22Rv1 (cell line): Measurements from ENCODE around the gene TAPBP.
"Not testable (repeated sequence)": the region's sequence is repeated elsewhere in the genome, so short reads cannot be mapped to it uniquely, and the experiment has no call there.

ENCODE experiments used
- H3K27ac ChIP-seq: fragments of 450-650 bp; 2 replicates; pipeline ENCODE4 v1.5.1; 2017
- ZFX ChIP-seq: fragments of 450-650 bp; IDR thresholded peaks from 2 replicates; pipeline ENCODE4 v1.6.1; 2017; ENCODE audit warnings: antibody characterized with exemption, borderline replicate concordance
- TF ChIP-seq, protein P1 (sequence below): fragments of 450-650 bp; IDR thresholded peaks from 2 replicates; pipeline ENCODE4 v1.5.1; 2017; ENCODE audit warnings: mild to moderate bottlenecking

Gene TAPBP

DNA sequence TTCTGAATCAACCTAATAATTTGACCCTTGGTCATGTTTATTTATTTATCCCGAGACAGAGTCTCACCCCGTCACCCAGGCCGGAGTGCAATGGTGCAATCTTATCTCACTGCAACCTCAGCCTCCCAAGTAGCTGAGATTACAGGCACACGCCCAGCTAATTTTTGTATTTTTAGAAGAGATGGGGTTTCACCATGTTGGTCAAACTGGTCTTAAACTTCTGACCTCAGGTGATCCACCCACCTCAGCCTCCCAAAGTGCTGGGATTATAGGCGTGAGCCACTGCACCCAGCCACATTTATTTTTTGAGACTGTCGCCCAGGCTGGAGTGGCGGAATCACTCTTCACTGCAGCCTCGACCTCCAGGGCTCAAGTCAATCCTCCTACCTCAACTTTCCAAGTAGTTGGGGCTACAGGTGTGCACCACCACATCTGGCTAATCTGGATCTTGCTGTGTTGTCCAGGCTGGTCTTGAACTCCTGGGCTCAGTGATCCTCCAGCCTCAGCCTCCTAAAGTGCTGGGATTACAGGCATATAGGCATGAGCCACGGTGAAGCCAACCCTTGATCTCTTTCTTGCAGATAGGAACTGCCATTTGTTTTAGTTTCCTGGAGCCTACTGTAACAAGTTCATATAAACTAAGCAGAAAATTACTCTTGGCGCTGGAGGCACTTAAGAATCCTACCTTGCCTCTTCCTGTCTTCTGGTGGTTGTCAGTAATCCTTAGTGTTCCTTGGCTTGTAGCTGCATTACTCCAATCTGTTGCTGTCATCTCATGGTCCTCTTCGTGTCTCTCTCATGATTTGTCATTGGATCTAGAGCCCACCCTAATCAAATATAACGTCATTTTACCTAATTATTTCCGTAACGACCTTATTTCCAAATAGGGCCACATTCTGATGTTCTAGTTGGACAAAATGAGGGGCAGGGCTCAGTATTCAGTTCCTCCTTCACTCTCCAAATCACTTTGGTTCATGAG, 39.7 kb downstream of the TAPBP start:
- H3K27ac ChIP-seq, result peak overlapping the region; percentile 93

DNA sequence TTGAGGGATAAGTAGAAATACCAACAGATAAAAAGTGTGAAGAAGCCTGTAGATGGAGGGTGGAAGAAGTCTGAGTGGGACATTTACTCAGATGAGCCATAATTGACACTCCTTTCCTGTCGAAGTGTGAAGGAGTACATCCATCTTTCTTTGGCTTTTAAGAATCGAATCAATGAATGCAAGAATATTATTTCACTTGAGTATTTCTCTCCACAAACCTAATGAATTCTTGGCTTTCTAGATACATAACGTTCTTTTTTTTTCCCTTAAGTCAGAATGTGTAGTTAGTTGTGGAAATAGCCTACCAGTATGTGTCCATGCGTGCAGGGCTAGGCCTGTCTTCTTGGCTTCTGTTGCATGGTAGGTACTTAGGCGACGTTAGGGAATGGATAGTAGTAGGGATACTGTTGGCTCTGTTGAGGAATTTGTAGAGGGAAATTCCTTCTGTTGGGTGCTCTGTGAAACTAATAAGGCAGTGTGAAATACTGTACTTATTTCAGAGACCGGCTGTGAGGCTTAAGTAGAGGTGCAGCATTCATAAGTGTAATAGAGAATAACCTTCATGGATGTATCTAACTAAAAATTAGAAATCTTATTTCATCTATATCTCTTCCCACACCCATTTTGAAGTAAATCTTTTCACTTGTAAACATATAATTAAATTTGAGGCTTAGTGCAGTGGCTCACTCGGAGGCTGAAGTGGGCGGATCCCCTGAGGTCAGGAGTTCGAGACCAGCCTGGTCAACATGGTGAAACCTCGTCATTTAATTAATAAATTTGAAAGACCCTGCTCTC, 40.6 kb downstream of the TAPBP start:
- no peak for TF ChIP-seq ZFX
- TF ChIP-seq, protein P1, sequence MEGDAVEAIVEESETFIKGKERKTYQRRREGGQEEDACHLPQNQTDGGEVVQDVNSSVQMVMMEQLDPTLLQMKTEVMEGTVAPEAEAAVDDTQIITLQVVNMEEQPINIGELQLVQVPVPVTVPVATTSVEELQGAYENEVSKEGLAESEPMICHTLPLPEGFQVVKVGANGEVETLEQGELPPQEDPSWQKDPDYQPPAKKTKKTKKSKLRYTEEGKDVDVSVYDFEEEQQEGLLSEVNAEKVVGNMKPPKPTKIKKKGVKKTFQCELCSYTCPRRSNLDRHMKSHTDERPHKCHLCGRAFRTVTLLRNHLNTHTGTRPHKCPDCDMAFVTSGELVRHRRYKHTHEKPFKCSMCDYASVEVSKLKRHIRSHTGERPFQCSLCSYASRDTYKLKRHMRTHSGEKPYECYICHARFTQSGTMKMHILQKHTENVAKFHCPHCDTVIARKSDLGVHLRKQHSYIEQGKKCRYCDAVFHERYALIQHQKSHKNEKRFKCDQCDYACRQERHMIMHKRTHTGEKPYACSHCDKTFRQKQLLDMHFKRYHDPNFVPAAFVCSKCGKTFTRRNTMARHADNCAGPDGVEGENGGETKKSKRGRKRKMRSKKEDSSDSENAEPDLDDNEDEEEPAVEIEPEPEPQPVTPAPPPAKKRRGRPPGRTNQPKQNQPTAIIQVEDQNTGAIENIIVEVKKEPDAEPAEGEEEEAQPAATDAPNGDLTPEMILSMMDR, result no peak
- peak overlapping the region; percentile 93 for H3K27ac ChIP-seq

More for the DNA sequence above, 39.7 kb downstream of the TAPBP start:
- TF ChIP-seq ZFX, result no peak
- TF ChIP-seq, protein P1, result no peak

DNA sequence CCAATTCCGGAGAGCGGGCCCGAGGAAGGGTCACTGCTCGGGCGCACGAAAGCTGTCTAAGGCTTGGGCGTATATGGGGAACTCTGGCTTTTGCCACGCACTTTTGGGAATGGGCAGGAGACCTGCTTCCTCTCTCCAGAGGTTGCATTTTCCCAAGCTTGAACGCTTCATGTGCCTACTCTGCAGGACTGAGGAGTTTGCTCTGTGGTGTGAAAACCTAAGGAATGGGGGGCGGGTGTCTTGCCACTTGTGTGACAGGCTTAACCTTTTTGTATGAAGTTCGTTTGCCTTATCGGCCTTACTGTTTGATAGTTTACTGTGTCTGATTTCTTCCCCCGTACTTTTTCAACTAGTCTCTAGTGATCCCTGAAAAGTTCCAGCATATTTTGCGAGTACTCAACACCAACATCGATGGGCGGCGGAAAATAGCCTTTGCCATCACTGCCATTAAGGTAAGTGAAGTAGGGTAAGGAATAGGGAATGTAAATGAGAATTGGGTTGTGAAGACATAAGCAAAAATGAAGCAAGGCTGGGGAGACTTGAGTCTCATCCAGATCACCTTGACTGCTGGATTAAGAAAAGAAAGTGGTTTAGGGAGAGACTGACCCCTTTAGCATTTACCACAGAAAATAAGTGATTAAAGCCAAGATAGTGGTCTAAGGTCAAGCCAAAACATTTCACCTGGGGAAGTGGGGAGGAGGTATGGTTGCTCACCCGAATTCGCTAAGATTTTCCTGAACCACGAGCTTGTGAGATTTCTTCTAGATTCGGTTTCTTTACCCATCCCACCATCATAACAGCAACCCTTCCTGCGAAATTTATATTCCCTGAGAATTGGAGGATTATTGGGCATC, 41.4 kb downstream of the TAPBP start:
- TF ChIP-seq ZFX, result no peak
- TF ChIP-seq, protein P1, result no peak
- peak overlapping the region; percentile 93 for H3K27ac ChIP-seq

DNA sequence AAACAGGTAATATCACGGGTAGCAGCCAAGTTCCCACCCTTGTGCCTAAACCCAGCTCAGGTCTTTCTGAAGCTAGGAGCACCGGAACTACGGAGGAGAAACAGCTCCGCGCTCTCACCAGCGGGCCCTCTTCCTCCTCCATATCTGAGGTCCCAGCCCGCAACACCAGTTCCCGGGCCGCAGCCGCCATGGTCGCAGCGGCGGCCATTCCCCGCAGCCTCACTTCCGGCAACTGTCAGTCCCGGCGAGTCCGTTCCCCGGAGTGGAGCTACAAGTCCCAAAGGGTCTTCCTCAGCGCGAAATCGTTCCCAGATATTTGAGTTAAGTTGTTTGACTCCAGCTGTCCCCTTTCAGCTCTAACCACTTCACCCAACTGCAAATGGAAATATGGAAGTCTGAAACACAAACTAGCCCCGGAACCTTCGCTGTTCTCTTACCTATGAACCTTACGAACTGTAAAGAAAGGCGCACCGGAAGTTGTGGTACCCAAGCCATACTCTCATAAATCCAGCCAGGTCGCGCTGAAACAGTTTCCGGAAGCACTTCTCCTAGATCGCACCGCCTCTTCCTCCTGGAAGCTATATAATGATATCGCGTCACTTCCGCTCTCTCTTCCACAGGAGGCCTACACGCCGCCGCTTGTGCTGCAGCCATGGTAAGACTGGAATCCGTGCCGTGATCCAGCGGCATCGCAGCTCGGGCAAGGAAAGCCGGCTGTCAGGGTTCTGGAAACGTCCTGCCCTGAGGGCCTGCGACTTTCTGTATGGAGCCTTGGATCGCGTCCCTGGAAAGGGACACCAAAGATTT, 42.2 kb downstream of the TAPBP start, which contains the start of the genes RPS18 and VPS52:
TSS of gene RPS18 (plus strand) at position 608 of the 807 bp plus-strand sequence. CDS start at position 653, 45 bp downstream.
TSS of gene VPS52 (minus strand) at position 409 of the 807 bp plus-strand sequence. CDS start at position 208, 201 bp downstream.
- H3K27ac ChIP-seq, result peak within 1 kb of the TSS; percentile 93
- no peak for TF ChIP-seq ZFX
- TF ChIP-seq, protein P1, result no peak

DNA sequence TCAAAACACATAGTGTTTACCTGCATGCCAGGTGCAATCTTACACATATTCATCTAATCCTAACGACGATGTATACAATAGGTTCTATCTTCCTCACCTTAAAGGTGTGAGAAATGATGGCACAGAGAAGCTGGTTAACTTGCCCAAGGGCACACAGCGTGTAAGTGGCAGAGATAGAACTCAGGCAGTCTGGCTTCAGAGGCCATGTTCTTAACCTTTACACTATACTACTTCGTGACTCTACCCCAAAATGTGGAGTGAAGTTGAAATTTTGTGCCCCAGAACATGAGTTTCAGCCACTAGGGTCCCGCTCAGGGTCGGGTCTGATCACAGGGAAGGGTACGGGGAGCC, 42.8 kb downstream of the TAPBP start:
- peak overlapping the region; percentile 93 for H3K27ac ChIP-seq
- TF ChIP-seq, protein P1, result no peak
- no peak for TF ChIP-seq ZFX

DNA sequence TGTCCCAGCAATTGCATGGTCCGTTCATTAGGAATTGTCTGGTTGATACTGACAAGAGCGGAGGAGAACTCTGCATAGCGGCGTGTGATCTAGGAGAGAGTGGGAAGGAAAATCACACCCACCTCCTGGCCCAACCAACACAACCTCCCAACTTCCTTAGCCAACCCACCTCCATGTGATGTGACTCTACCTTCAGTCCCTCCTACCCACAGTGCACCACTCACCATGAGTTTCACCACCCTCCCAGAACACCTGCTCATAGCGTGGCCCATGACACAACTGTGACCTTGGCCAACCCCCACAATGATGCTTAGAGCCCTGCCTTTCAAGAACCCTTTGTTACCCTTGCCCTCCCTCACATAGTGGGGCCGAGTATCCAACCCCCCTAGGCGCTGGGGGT, 49.9 kb downstream of the TAPBP start:
- TF ChIP-seq ZFX, result no peak
- TF ChIP-seq, protein P1, result no peak
- no peak overlapping the region for H3K27ac ChIP-seq

DNA sequence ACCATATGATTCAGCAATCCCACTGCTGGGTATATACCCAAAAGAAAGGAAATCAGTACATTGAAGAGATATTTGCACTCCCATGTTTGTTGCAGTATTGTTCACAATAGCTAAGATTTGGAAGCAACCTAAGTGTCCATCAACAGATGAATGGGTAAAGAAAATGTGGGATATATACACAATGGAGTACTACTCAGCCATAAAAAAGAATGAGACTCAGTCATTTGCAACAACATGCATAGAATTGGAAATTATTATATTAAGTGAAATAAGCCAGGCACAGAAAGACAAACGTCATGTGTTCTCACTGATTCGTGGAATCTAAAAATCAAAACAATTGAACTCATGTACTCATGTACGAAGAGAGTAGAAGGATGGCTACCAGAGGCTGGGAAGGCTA, 51.4 kb downstream of the TAPBP start:
- not testable (repeated sequence) for H3K27ac ChIP-seq
